Colonic mucosa (tissue), 4 donors: ENCODE measurements around the gene ACER1. TPM values are rescaled to one million over a fixed set of nuclear protein-coding genes. Genes with fewer than 3 reads are reported as not detected.
A peak's percentile ranks its signal among the peaks of the same experiment; 100 is the strongest.

ENCODE experiments used
- DNase-seq: peaks from one replicate; pipeline ENCODE4 v3.0.0-alpha.2; 2020
- H3K27ac ChIP-seq: fragments of 200-600 bp; one replicate; pipeline ENCODE4 v1.8.0; 2021
- H3K27me3 ChIP-seq: fragments of 200-600 bp; one replicate; pipeline ENCODE4 v1.8.0; 2021
- H3K36me3 ChIP-seq: fragments of 200-600 bp; one replicate; pipeline ENCODE4 v1.8.0; 2021
- H3K4me1 ChIP-seq: fragments of 200-600 bp; one replicate; pipeline ENCODE4 v1.8.0; 2021; ENCODE audit warnings: mild to moderate bottlenecking
- H3K4me3 ChIP-seq: fragments of 200-600 bp; one replicate; pipeline ENCODE4 v1.8.0; 2021
- H3K9ac ChIP-seq, 2 donors: one replicate each; pipeline ENCODE4 v1.7.0; 2013; ENCODE audit warnings: control low read depth in 2 of 2, low read depth in 2 of 2, low read length in 2 of 2
- H3K9me3 ChIP-seq: fragments of 200-600 bp; one replicate; pipeline ENCODE4 v1.8.0; 2021
- CTCF ChIP-seq: fragments of 200-600 bp; IDR thresholded peaks from one replicate; pipeline ENCODE4 v1.8.0; 2022; ENCODE audit warnings: antibody characterized with exemption, mild to moderate bottlenecking
- intact Hi-C: fragments of 100-400 bp; cut with DNase I; formaldehyde crosslinking; loops from one replicate; pipeline ENCODE4 v1.14.1; 2022
- total RNA-seq, 2 donors: library from RNA; stranded (reverse); fragmentation: NEBNext Ultra II Directional in 1 of 2; extraction: Animal tissue kit (Norgen Biotek cat#: 25700) in 1 of 2; gene quantifications; one replicate each; pipeline ENCODE4 v1.2.1, GENCODE V29; 2021
- donor health status: healthy.
- donor health status: DM: no; HTN: no; CAD: no.
- donor health status: DM: no; HTN: no; CAD: no.

Gene ACER1
- total RNA-seq, 2 donors from 2014 or later = not detected

GRCh38 chr19:6378041-6378440, 44.6 kb upstream of the ACER1 start:
- no peak for DNase-seq
- Histone ChIP-seq H3K36me3 (peaks cover 14% of the 10 kb centered on the region), H3K9ac (no peak overlapping the region), H3K4me1 (no peaks in the 10 kb centered on the region), H3K4me3 (no peak overlapping the region), H3K9me3 (no peaks in the 10 kb centered on the region), H3K27me3 (no peaks in the 10 kb centered on the region), H3K27ac (no peak overlapping the region)
- intact Hi-C loops = no loop called here
- no peak for TF ChIP-seq CTCF

- intact Hi-C loops = no loop called here
- H3K9ac ChIP-seq = no peak overlapping the region
- no peak overlapping the region for H3K4me3 ChIP-seq
- H3K4me1 ChIP-seq = no peaks in the 10 kb centered on the region
- DNase-seq = no peak
- peaks cover 14% of the 10 kb centered on the region for H3K36me3 ChIP-seq
- no peaks in the 10 kb centered on the region for H3K9me3 ChIP-seq
- TF ChIP-seq CTCF = no peak
- no peak overlapping the region for H3K27ac ChIP-seq
- H3K27me3 ChIP-seq = no peaks in the 10 kb centered on the region
These were observed 43.2 kb upstream of the ACER1 start for GRCh38 chr19:6376512-6377190.

GRCh38 chr19:6375411-6376010, 42.1 kb upstream of the ACER1 start, which contains the start of gene PSPN:
Gene PSPN (minus strand): TSS chr19:6375933. CDS start chr19:6375849, 84 bp downstream.
- intact Hi-C loops = no loop called here

GRCh38 chr19:6374711-6375410, 41.4 kb upstream of the ACER1 start:
- Histone ChIP-seq H3K27me3 (no peaks in the 10 kb centered on the region), H3K9me3 (no peaks in the 10 kb centered on the region), H3K36me3 (no peaks in the 10 kb centered on the region), H3K27ac (no peak overlapping the region), H3K4me1 (no peaks in the 10 kb centered on the region), H3K9ac (no peak overlapping the region), H3K4me3 (no peak overlapping the region)
- intact Hi-C loops = no loop called here
- no peak for DNase-seq
- TF ChIP-seq CTCF = no peak

More at GRCh38 chr19:6375411-6376010, 42.1 kb upstream of the ACER1 start, which contains the start of gene PSPN:
- Histone ChIP-seq H3K27ac (no peak within 1 kb of the TSS), H3K9ac (no peak within 1 kb of the TSS), H3K27me3 (no peaks in the 10 kb centered on the region), H3K4me1 (no peaks in the 10 kb centered on the region), H3K36me3 (peaks cover 3% of the 10 kb centered on the region), H3K4me3 (no peak within 1 kb of the TSS), H3K9me3 (no peaks in the 10 kb centered on the region)
- TF ChIP-seq CTCF = no peak
- no peak for DNase-seq

GRCh38 chr19:6374161-6374709, 40.8 kb upstream of the ACER1 start:
- Histone ChIP-seq H3K27ac (no peak overlapping the region), H3K4me3 (no peak overlapping the region), H3K9ac (no peak overlapping the region), H3K27me3 (no peaks in the 10 kb centered on the region), H3K9me3 (no peaks in the 10 kb centered on the region), H3K4me1 (no peaks in the 10 kb centered on the region), H3K36me3 (no peaks in the 10 kb centered on the region)
- TF ChIP-seq CTCF = no peak
- intact Hi-C loops = no loop called here
- peak; percentile 27 for DNase-seq
